Ishikawa (cell line): ENCODE data around the gene SLC25A31.

Source experiments
- CEBPB ChIP-seq: IDR thresholded peaks from 2 replicates; pipeline ENCODE4 v1.6.1; 2012
- CREB1 ChIP-seq: IDR thresholded peaks from 2 replicates; pipeline ENCODE4 v1.6.1; 2012; ENCODE audit warnings: low read depth
- EGR1 ChIP-seq: IDR thresholded peaks from 2 replicates; pipeline ENCODE4 v1.6.1; 2012
- EP300 ChIP-seq: IDR thresholded peaks from 2 replicates; pipeline ENCODE4 v1.6.1; 2012; ENCODE audit warnings: borderline replicate concordance
- FOXM1 ChIP-seq: IDR thresholded peaks from 2 replicates; pipeline ENCODE4 v1.6.1; 2012; ENCODE audit warnings: low read depth, borderline replicate concordance
- NFIC ChIP-seq: IDR thresholded peaks from 2 replicates; pipeline ENCODE4 v1.6.1; 2012
- RAD21 ChIP-seq: IDR thresholded peaks from 2 replicates; pipeline ENCODE4 v1.6.1; 2012; ENCODE audit warnings: low read depth
- REST ChIP-seq: IDR thresholded peaks from 2 replicates; pipeline ENCODE4 v1.6.1; 2012; ENCODE audit warnings: low read depth, mild to moderate bottlenecking
- TAF1 ChIP-seq: IDR thresholded peaks from 2 replicates; pipeline ENCODE4 v1.6.1; 2012; ENCODE audit warnings: low read depth, mild to moderate bottlenecking
- TCF12 ChIP-seq: IDR thresholded peaks from 2 replicates; pipeline ENCODE4 v1.6.1; 2012; ENCODE audit warnings: low read depth
- TEAD4 ChIP-seq: IDR thresholded peaks from 2 replicates; pipeline ENCODE4 v1.6.1; 2012
- YY1 ChIP-seq: IDR thresholded peaks from 2 replicates; pipeline ENCODE4 v1.6.1; 2012; ENCODE audit warnings: low read depth
- ZBTB7A ChIP-seq: IDR thresholded peaks from 2 replicates; pipeline ENCODE4 v1.6.1; 2012; ENCODE audit warnings: low read depth
- TF ChIP-seq, protein P1 (sequence below): IDR thresholded peaks from 2 replicates; pipeline ENCODE4 v1.6.1; 2012
- TF ChIP-seq, protein P2 (sequence below): IDR thresholded peaks from 2 replicates; pipeline ENCODE4 v1.6.1; 2012

The SLC25A31 gene

DNA sequence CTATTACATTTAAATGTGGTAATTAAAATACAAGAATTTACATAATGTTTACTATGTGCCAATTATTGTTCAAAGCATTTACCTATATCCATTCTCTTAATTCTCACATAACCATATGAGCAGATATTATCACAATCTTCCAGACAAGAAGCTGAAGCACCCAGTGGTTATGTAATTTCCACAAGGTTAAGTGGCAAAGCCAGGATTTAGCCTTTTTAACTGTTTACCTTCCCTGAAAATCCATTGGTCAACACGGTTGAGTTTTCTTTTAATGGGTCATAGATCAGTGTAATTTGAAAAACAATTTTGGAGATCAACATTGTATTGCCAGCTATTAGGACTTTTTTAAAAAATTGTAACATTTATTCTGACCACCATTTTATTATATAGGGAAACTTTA is 63.3 kb downstream of the SLC25A31 start:
- TF ChIP-seq EGR1 (no peak), FOXM1 (no peak), CEBPB (no peak), ZBTB7A (no peak), TEAD4 (no peak), TCF12 (no peak), REST (no peak), RAD21 (no peak), YY1 (no peak), NFIC (no peak), TAF1 (no peak), CREB1 (no peak), EP300 (no peak)
- TF ChIP-seq, protein P1, sequence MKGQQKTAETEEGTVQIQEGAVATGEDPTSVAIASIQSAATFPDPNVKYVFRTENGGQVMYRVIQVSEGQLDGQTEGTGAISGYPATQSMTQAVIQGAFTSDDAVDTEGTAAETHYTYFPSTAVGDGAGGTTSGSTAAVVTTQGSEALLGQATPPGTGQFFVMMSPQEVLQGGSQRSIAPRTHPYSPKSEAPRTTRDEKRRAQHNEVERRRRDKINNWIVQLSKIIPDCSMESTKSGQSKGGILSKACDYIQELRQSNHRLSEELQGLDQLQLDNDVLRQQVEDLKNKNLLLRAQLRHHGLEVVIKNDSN = no peak
- TF ChIP-seq, protein P2, sequence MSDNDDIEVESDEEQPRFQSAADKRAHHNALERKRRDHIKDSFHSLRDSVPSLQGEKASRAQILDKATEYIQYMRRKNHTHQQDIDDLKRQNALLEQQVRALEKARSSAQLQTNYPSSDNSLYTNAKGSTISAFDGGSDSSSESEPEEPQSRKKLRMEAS = no peak

DNA sequence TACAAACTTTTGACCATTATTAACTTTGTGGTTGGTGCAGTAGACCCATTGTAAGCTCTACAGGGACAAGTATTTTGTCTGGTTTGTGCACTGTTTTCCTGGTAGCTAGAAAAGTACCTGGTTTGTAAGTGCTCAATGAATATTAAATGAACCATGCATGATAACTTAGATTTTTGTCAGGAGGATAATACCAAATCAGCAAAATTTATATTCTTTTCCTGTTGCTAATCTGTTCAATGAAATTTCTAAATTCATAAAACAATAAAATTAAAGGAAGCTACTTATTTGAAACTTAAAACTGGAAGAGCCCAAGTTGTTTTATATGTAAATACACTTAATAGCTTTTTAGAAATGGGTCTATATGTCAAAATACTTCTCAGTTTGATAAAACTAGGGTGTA is 69.5 kb downstream of the SLC25A31 start:
- TF ChIP-seq EGR1 = no peak
- no peak for TF ChIP-seq REST
- TF ChIP-seq RAD21 = no peak
- TF ChIP-seq TEAD4 = no peak

- TF ChIP-seq NFIC (no peak), TEAD4 (no peak), TCF12 (no peak), ZBTB7A (no peak), EGR1 (no peak), REST (no peak), CREB1 (no peak), YY1 (no peak), RAD21 (no peak), CEBPB (no peak), TAF1 (no peak)
Observed at GRCh38 chr4:127809173-127809800, 79.1 kb downstream of the SLC25A31 start.

DNA sequence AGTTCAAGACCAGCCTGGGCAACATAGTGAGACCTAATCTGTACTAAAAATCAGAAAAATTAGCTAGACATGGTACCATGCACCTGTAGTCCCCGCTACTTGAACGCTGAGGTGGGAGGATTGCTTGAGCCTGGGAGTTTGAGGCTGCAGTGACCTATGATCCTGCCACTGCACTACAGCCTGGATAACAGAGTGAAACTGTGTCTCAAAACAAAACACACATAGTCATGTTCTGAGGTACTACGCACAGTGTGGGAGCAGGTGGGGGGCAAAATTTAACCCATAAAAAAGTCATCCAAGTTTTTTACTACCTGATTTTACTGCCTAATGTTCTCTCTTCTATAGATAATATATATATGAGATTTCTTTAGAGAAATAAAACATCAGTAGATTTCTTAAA is 80.4 kb downstream of the SLC25A31 start:
- TF ChIP-seq, protein P1 = no peak
- TF ChIP-seq CREB1 (no peak), EP300 (no peak), RAD21 (no peak), FOXM1 (no peak)

- no peak for TF ChIP-seq EGR1
- no peak for TF ChIP-seq EP300
- no peak for TF ChIP-seq RAD21
- TF ChIP-seq, protein P2 = no peak
- no peak for TF ChIP-seq YY1
- no peak for TF ChIP-seq NFIC
- no peak for TF ChIP-seq CREB1
- no peak for TF ChIP-seq ZBTB7A
- no peak for TF ChIP-seq TCF12
- no peak for TF ChIP-seq TEAD4
- no peak for TF ChIP-seq REST
- TF ChIP-seq FOXM1 = no peak
- TF ChIP-seq, protein P1 = no peak
- no peak for TF ChIP-seq CEBPB
Observed at GRCh38 chr4:127822430-127822829, 92.2 kb downstream of the SLC25A31 start.
